GM06990 (cell line): ENCODE data around the gene CAMTA1.

Source experiments
- DNase-seq: peaks from one replicate; pipeline ENCODE4 v3.0.0-alpha.2; 2011; ENCODE audit not compliant: insufficient read length; ENCODE audit errors: extremely low read depth
- H3K27me3 ChIP-seq: replicated peaks from 2 replicates; pipeline ENCODE4 v1.6.0; 2011; ENCODE audit warnings: low read length; ENCODE audit not compliant: control insufficient read depth, insufficient read depth
- H3K36me3 ChIP-seq: 2 replicates; pipeline ENCODE4 v1.5.1; 2011; ENCODE audit warnings: low read length; ENCODE audit not compliant: control insufficient read depth, insufficient read depth
- H3K4me3 ChIP-seq: replicated peaks from 2 replicates; pipeline ENCODE4 v1.5.1; 2011; ENCODE audit warnings: low read depth, mild to moderate bottlenecking, control low read depth, low read length
- CTCF ChIP-seq: IDR thresholded peaks from 2 replicates; pipeline ENCODE4 v1.5.1; 2011; ENCODE audit warnings: low read length, control low read depth, mild to moderate bottlenecking, inconsistent platforms; ENCODE audit not compliant: insufficient read depth, poor library complexity, severe bottlenecking

Gene CAMTA1

GRCh38 chr1:7518411-7518810 lies 733.2 kb downstream of the CAMTA1 start:
- TF ChIP-seq CTCF: no peak
- no peaks in the 10 kb centered on the region; the same call in 1 of the 2 replicates for H3K27me3 ChIP-seq
- no peaks in the 10 kb centered on the region for H3K36me3 ChIP-seq

GRCh38 chr1:7519181-7519860 lies 734.1 kb downstream of the CAMTA1 start:
- no peak for TF ChIP-seq CTCF
- H3K36me3 ChIP-seq: no peaks in the 10 kb centered on the region
- no peaks in the 10 kb centered on the region for H3K27me3 ChIP-seq
- no peak overlapping the region for H3K4me3 ChIP-seq
- no peak for DNase-seq

More at GRCh38 chr1:7518411-7518810, 733.2 kb downstream of the CAMTA1 start:
- no peak overlapping the region for H3K4me3 ChIP-seq
- no peak for DNase-seq

GRCh38 chr1:7519861-7520395 lies 734.7 kb downstream of the CAMTA1 start:
- no peak for DNase-seq
- Histone ChIP-seq H3K36me3 (no peaks in the 10 kb centered on the region), H3K27me3 (no peaks in the 10 kb centered on the region), H3K4me3 (no peak overlapping the region)
- TF ChIP-seq CTCF: no peak

- H3K36me3 ChIP-seq: no peaks in the 10 kb centered on the region
- H3K4me3 ChIP-seq: no peak overlapping the region
- no peak for DNase-seq
- no peak for TF ChIP-seq CTCF
- no peaks in the 10 kb centered on the region for H3K27me3 ChIP-seq
Observed at GRCh38 chr1:7520496-7520895, 735.2 kb downstream of the CAMTA1 start.

- no peaks in the 10 kb centered on the region for H3K36me3 ChIP-seq
- no peaks in the 10 kb centered on the region; the same call in 1 of the 2 replicates for H3K27me3 ChIP-seq
- no peak for TF ChIP-seq CTCF
- no peak for DNase-seq
- no peak overlapping the region for H3K4me3 ChIP-seq
Observed at GRCh38 chr1:7524341-7525337, 739.4 kb downstream of the CAMTA1 start.
